ENCODE results near the gene POC1B. TPM values are rescaled to one million over a fixed set of nuclear protein-coding genes. Genes with fewer than 3 reads are reported as not detected.

Gene POC1B
- total and polyA plus RNA-seq, 8 donors: 19.5 to 27.8 (median 23.1) TPM

GRCh38 chr12:89540586-89540985, 14.7 kb upstream of the POC1B start:
- Histone ChIP-seq H3K4me3 (no peak overlapping the region), H3K27me3 (no peaks in the 10 kb centered on the region), H3K36me3 (peaks cover 0 to 4% of the 10 kb centered on the region in 2 donors), H3K4me1 (peaks cover 0 to 19% of the 10 kb centered on the region in 2 donors), H3K9me3 (no peaks in the 10 kb centered on the region), H3K27ac (no peak overlapping the region)
- ATAC-seq (no peak), DNase-seq (no peak)
- intact Hi-C loops (cut with DNase I): no loop called here
- TF ChIP-seq CTCF (IDR thresholded peaks at IDR 0.05): no peak

- no peak for TF ChIP-seq CTCF (IDR thresholded peaks at IDR 0.05)
- Histone ChIP-seq H3K27ac (no peak overlapping the region), H3K36me3 (peaks cover 0 to 4% of the 10 kb centered on the region in 2 donors), H3K4me1 (peaks cover 0 to 9% of the 10 kb centered on the region in 2 donors), H3K9me3 (no peaks in the 10 kb centered on the region), H3K27me3 (no peaks in the 10 kb centered on the region), H3K4me3 (no peak overlapping the region)
- DNase-seq: no peak
- intact Hi-C loops (cut with DNase I): no loop called here
- ATAC-seq: no peak
Measured at GRCh38 chr12:89539426-89540223, 13.8 kb upstream of the POC1B start.

- ATAC-seq (no peak), DNase-seq (no peak)
- no peak overlapping the region for H3K4me3 ChIP-seq
- H3K36me3 ChIP-seq: peaks cover 0 to 4% of the 10 kb centered on the region in 2 donors
- no peaks in the 10 kb centered on the region for H3K27me3 ChIP-seq
- no peak overlapping the region for H3K27ac ChIP-seq
- no peaks in the 10 kb centered on the region for H3K9me3 ChIP-seq
- no peak for TF ChIP-seq CTCF (IDR thresholded peaks at IDR 0.05)
- intact Hi-C loops (cut with DNase I): no loop called here
- peaks cover 0 to 7% of the 10 kb centered on the region in 2 donors for H3K4me1 ChIP-seq
Measured at GRCh38 chr12:89538897-89539296, 13.1 kb upstream of the POC1B start.

DNA sequence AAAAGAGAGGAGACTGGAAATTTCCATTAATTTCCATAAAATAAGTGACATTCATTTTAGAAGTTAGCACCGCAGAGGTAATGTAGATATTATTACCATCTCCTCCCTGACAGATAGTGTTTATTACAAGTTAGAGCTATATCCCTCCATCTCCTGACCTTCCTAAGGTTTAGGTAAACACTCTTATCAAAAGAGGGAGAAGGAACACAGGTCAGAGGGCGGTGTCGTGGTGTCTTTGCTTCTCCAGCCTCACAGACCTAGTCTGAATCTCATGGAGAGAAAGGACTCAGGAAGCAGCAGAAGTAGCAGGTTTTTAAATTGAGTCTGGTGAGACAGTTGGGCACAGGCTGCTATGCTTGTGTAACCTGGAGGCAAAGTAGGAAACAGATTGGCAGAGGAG, 11.5 kb upstream of the POC1B start:
- no peak overlapping the region for H3K27ac ChIP-seq
- H3K9me3 ChIP-seq: no peaks in the 10 kb centered on the region
- no peak for DNase-seq
- peaks cover 0 to 4% of the 10 kb centered on the region in 2 donors for H3K36me3 ChIP-seq
- intact Hi-C loops (cut with DNase I): no loop called here
- H3K27me3 ChIP-seq: no peaks in the 10 kb centered on the region
- ATAC-seq: no peak
- no peaks in the 10 kb centered on the region for H3K4me1 ChIP-seq
- H3K4me3 ChIP-seq: no peak overlapping the region
- no peak for TF ChIP-seq CTCF (IDR thresholded peaks at IDR 0.05)

DNA sequence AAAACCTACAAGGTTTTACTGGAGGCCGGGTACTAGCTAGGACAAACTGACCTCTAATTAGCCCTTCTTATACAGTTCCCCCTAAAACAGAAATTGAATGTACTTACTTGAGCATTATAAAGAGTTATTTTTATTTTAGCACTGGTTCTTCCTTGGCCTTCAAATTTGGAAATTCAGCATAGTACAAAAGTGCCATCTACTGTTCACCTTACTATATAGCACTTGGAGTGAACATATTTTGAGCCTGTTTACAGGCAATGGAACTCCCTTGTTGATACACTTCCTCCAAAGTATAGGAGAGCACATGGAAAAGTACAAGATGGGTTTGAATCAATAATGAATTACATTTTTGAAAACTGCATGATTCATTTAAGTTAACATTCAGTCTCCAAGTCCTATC, 3.9 kb upstream of the POC1B start:
- H3K4me1 ChIP-seq: peaks cover 0 to 10% of the 10 kb centered on the region in 2 donors
- DNase-seq (peak in 2 of 4 donors; percentile 51 to 68), ATAC-seq (peak; percentile 26)
- H3K4me3 ChIP-seq: no peak overlapping the region
- no peaks in the 10 kb centered on the region for H3K27me3 ChIP-seq
- H3K36me3 ChIP-seq: no peaks in the 10 kb centered on the region
- H3K9me3 ChIP-seq: no peaks in the 10 kb centered on the region
- peak; percentile 37 to 62 for TF ChIP-seq CTCF (IDR thresholded peaks at IDR 0.05)
- no peak overlapping the region for H3K27ac ChIP-seq
- intact Hi-C loops (cut with DNase I): loop anchor here in 1 of 2 donors (5.0 to 10.0 kb wide), 2 partner anchors 57 to 485 kb away; no protein-coding TSS in a partner anchor

Measured in left lung (tissue), 10 donors.